Vagina (tissue), 2 donors: ENCODE measurements around the gene GNG13.

Source experiments
- POLR2A ChIP-seq, 2 donors: fragments of 450-650 bp; IDR thresholded peaks; one replicate each; pipeline ENCODE4 v1.6.1; 2017; ENCODE audit warnings: antibody characterized with exemption in 2 of 2, mild to moderate bottlenecking in 2 of 2, moderate library complexity in 2 of 2
- TF ChIP-seq, protein P1 (sequence below), 3 experiments: fragments of 450-650 bp in 2 of 3; fragments of 200-600 bp in 1 of 3; sonication (generic) in 1 of 3; IDR thresholded peaks; one replicate each; pipeline ENCODE4 v1.5.1; 2017 to 2019; ENCODE audit warnings: antibody characterized with exemption in 3 of 3, mild to moderate bottlenecking in 2 of 3, moderate library complexity in 2 of 3

DNA sequence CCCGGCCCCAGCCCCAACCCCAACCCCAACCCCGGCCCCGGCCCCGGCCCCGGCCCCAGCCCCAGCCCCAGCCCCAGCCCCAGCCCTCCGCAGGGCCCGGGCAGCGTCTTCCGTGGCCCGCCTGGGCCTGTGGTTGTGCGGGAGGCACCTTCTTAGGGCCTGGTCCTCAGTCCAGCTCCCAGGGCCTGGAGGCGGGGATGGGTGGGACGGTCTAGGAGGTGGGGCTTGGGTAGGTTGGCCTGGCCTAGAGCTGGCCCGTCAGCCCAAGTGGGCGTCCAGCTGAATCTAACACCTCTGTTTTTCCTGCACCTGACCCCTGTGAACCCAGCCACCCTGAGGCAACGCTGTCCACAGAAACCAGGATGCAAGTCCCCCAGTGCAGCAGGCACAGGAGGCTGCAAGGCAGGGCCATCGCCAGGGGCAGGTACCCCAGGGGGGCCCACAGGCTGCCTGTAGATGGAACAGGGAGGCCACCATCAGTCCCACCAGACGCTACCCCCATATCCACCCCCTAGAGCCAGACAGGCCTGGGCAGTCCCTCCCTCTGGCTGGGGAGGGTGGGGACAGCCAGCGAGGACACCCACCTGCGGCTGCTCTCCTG, 31.2 kb downstream of the GNG13 start:
- TF ChIP-seq POLR2A (IDR thresholded peaks at IDR 0.05): no peak
- TF ChIP-seq, protein P1, sequence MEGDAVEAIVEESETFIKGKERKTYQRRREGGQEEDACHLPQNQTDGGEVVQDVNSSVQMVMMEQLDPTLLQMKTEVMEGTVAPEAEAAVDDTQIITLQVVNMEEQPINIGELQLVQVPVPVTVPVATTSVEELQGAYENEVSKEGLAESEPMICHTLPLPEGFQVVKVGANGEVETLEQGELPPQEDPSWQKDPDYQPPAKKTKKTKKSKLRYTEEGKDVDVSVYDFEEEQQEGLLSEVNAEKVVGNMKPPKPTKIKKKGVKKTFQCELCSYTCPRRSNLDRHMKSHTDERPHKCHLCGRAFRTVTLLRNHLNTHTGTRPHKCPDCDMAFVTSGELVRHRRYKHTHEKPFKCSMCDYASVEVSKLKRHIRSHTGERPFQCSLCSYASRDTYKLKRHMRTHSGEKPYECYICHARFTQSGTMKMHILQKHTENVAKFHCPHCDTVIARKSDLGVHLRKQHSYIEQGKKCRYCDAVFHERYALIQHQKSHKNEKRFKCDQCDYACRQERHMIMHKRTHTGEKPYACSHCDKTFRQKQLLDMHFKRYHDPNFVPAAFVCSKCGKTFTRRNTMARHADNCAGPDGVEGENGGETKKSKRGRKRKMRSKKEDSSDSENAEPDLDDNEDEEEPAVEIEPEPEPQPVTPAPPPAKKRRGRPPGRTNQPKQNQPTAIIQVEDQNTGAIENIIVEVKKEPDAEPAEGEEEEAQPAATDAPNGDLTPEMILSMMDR (IDR thresholded peaks at IDR 0.05): no peak
